Esophagus squamous epithelium (tissue), 5 donors: ENCODE data around the gene DELE1. TPM values are rescaled to one million over a fixed set of nuclear protein-coding genes. Genes with fewer than 3 reads are reported as not detected.

Experiments used
- DNase-seq: peaks from one replicate; lab custom pipeline; 2025; lab: John Stamatoyannopoulos, UW
- H3K27ac ChIP-seq, 4 donors: fragments of 200-600 bp; sonication (generic); one replicate each; pipeline ENCODE4 v1.5.1; 2016 to 2019; ENCODE audit warnings: mild to moderate bottlenecking in 1 of 4
- H3K27me3 ChIP-seq, 4 donors: fragments of 200-600 bp; sonication (generic); 1 replicate in 3 of 4; 2 replicates in 1 of 4; pipeline versions ENCODE4 v1.5.1 to v1.6.0; 2017 to 2021; ENCODE audit warnings: antibody characterized with exemption in 1 of 4
- H3K36me3 ChIP-seq, 3 donors: fragments of 200-600 bp; sonication (generic); one replicate each; pipeline ENCODE4 v1.5.1; 2016 to 2019
- H3K4me1 ChIP-seq, 3 donors: fragments of 200-600 bp; sonication (generic); one replicate each; pipeline ENCODE4 v1.5.1; 2017 to 2019
- H3K4me3 ChIP-seq, 4 donors: fragments of 200-600 bp; sonication (generic); 1 replicate in 3 of 4; 2 replicates in 1 of 4; pipeline ENCODE4 v1.5.1; 2016 to 2019; ENCODE audit warnings: mild to moderate bottlenecking in 2 of 4, moderate library complexity in 1 of 4
- H3K9me3 ChIP-seq, 3 donors: fragments of 200-600 bp; sonication (generic); one replicate each; pipeline ENCODE4 v1.5.1; 2016 to 2019
- POLR2A ChIP-seq, 4 donors: fragments of 450-650 bp; IDR thresholded peaks; one replicate each; pipeline ENCODE4 v1.6.1; 2017; ENCODE audit warnings: antibody characterized with exemption in 4 of 4, mild to moderate bottlenecking in 4 of 4, moderate library complexity in 3 of 4
- WGBS, 2 donors: methylation state at CpG; one replicate each; pipeline ENCODE4 v1.1.5; 2018; 5-methylcytosine and 5-hydroxymethylcytosine counted together
- intact Hi-C: fragments of 100-400 bp; cut with DNase I; formaldehyde crosslinking; loops from one replicate; pipeline ENCODE4 v1.15.0; 2022
- total RNA-seq, 4 donors: library from RNA; depleted of rRNA; stranded (reverse); fragments of >200 nt; gene quantifications; one replicate each; pipeline ENCODE4 v1.1.0, GENCODE V29; 2016
- TF ChIP-seq, protein P1 (sequence below), 6 experiments: fragments of 450-650 bp in 4 of 6; fragments of 200-600 bp in 2 of 6; sonication (generic) in 2 of 6; IDR thresholded peaks; one replicate each; pipeline ENCODE4 v1.5.1; 2016 to 2019; ENCODE audit warnings: antibody characterized with exemption in 6 of 6, mild to moderate bottlenecking in 4 of 6, moderate library complexity in 4 of 6
- donor health status: DM: yes; HTN: yes; CAD: no.

Gene DELE1
- total RNA-seq, 4 donors from 2014 or later, result 27.3 to 68.5 (median 37.1) TPM

DNA sequence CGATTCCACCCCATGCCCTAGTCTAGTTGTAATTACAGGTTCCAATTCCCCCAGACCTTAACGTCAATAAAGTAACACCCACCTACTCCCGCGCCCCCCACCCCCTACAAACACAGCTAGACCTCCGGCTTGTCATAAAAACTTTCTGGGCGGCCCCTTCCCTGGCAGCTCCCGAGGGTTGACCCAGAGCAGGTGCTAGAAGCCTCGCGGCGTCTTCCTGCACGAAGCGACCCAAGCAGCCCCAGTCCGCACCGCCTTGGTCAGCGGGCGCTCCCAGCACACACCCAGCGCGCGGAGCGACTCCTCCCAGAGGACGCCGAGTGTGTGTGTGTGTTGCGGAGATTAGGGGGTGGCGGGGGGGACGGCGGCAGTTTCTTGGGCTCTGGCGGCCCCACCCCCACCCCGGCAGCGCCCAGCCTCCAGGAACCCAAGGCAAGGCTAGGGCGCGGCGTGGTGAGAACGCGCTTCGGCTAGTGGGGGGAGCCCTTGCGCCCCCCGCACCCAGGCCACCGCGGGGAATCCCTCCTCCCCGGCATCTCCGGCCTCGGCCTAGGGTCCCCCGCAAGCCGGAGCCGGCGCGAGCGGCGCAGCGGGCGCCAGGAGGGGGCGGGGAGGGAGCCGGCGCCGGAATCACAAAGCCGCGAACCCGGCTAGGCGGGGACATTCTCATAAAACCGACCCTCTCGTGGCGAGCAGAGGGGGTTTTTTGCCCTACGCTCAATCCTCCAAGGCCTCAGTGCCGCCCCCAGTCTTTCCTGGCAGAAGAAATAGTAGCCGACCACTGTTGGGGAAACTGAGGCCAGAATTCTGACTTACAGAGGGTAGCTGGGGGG lies 47.7 kb upstream of the DELE1 start:
- Histone ChIP-seq H3K4me1 (peaks cover 30 to 98% (median 40%) of the 10 kb centered on the region in 3 donors), H3K36me3 (no peaks in the 10 kb centered on the region), H3K27ac (peak overlapping the region; percentile 88 to 90 (median 89)), H3K4me3 (peak overlapping the region; percentile 71 to 82 (median 76)), H3K27me3 (peaks cover 0 to 76% (median 9%) of the 10 kb centered on the region in 4 donors), H3K9me3 (no peaks in the 10 kb centered on the region)
- 2 to 16% methylated on average over 3 to 8 of the region's 65 CpGs for WGBS, 2 donors
- TF ChIP-seq POLR2A (IDR thresholded peaks at IDR 0.05), result peak in 1 of 4 donors; percentile 47
- TF ChIP-seq, protein P1, sequence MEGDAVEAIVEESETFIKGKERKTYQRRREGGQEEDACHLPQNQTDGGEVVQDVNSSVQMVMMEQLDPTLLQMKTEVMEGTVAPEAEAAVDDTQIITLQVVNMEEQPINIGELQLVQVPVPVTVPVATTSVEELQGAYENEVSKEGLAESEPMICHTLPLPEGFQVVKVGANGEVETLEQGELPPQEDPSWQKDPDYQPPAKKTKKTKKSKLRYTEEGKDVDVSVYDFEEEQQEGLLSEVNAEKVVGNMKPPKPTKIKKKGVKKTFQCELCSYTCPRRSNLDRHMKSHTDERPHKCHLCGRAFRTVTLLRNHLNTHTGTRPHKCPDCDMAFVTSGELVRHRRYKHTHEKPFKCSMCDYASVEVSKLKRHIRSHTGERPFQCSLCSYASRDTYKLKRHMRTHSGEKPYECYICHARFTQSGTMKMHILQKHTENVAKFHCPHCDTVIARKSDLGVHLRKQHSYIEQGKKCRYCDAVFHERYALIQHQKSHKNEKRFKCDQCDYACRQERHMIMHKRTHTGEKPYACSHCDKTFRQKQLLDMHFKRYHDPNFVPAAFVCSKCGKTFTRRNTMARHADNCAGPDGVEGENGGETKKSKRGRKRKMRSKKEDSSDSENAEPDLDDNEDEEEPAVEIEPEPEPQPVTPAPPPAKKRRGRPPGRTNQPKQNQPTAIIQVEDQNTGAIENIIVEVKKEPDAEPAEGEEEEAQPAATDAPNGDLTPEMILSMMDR (IDR thresholded peaks at IDR 0.05), result no peak
- no peak for DNase-seq
- intact Hi-C loops, result no loop called here

DNA sequence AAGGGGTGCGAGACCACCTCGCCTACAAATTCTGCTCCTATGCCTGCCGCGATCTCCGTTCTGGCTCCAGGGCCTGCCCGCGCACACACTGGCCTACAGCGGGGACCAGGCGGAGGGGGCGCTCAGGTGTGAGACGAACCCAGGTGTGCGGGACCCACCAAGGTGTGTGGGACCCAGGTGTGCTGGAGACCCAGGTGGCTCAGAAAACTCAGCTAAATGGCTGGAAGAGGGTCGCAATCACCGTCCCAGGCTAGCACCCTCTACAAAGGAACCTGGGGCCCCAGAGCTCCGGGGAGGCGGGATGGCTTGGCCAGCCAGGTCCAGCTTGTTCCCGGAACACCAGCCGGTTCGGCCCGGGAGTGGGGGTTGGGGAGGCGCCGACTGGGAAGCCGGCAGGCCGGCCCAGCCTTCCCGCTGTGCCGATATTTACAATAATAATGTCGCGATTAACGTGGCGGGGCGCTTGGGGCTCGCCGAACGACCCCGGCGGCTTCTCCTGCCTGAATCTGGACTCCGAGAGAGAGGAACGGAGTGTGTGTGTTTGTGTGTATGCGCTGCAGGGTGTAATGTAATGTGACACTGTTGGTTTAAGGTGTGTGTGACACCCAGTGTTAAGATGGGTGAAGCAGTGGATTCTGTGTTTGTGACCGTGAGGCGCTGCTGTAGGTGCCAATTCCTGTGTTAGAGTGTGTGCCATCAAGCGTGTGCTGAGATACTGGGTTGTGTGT lies 46.9 kb upstream of the DELE1 start:
- WGBS, 2 donors, result 2 to 6% methylated on average over 4 to 16 of the region's 42 CpGs

GRCh38 chr5:141877356-141878185 lies 46.1 kb upstream of the DELE1 start:
- DNase-seq, result no peak
- peak overlapping the region; percentile 88 to 90 (median 89) for H3K27ac ChIP-seq
- H3K36me3 ChIP-seq, result no peaks in the 10 kb centered on the region
- peak overlapping the region; percentile 71 to 82 (median 76) for H3K4me3 ChIP-seq
- H3K27me3 ChIP-seq, result peaks cover 0 to 86% (median 9%) of the 10 kb centered on the region in 4 donors
- WGBS, 2 donors, result 0 to 2% methylated on average over 10 to 21 of the region's 55 CpGs
- H3K4me1 ChIP-seq, result peaks cover 31 to 98% (median 34%) of the 10 kb centered on the region in 3 donors
- intact Hi-C loops, result loop anchor here (2.0 kb wide), 1 partner anchor 175 kb away; no protein-coding TSS in a partner anchor
- TF ChIP-seq, protein P1 (IDR thresholded peaks at IDR 0.05), result no peak
- no peak for TF ChIP-seq POLR2A (IDR thresholded peaks at IDR 0.05)
- H3K9me3 ChIP-seq, result no peaks in the 10 kb centered on the region

More for the DNA sequence above, 46.9 kb upstream of the DELE1 start:
- peak overlapping the region; percentile 71 to 82 (median 76) for H3K4me3 ChIP-seq
- intact Hi-C loops, result no loop called here
- TF ChIP-seq, protein P1 (IDR thresholded peaks at IDR 0.05), result no peak
- peak in 1 of 4 donors; percentile 29 for TF ChIP-seq POLR2A (IDR thresholded peaks at IDR 0.05)
- peaks cover 0 to 78% (median 9%) of the 10 kb centered on the region in 4 donors for H3K27me3 ChIP-seq
- H3K27ac ChIP-seq, result peak overlapping the region; percentile 88 to 90 (median 89)
- no peak for DNase-seq
- H3K4me1 ChIP-seq, result peaks cover 30 to 98% (median 34%) of the 10 kb centered on the region in 3 donors
- H3K9me3 ChIP-seq, result no peaks in the 10 kb centered on the region
- H3K36me3 ChIP-seq, result no peaks in the 10 kb centered on the region

GRCh38 chr5:141878186-141878710 lies 45.4 kb upstream of the DELE1 start, which contains the start of gene PCDH1:
Gene PCDH1 (minus strand): TSS chr5:141878410. CDS start chr5:141878262, 148 bp downstream.
- Histone ChIP-seq H3K9me3 (no peaks in the 10 kb centered on the region), H3K27me3 (peaks cover 0 to 90% (median 13%) of the 10 kb centered on the region in 4 donors), H3K4me3 (peak within 1 kb of the TSS; percentile 71 to 82 (median 76)), H3K4me1 (peaks cover 33 to 98% (median 34%) of the 10 kb centered on the region in 3 donors), H3K36me3 (no peaks in the 10 kb centered on the region), H3K27ac (peak within 1 kb of the TSS; percentile 88 to 90 (median 89))
- no peak for DNase-seq
- 0 to 6% methylated on average over 2 to 3 of the region's 63 CpGs for WGBS, 2 donors
- intact Hi-C loops, result loop anchor here (2.0 kb wide), 1 partner anchor 175 kb away; no protein-coding TSS in a partner anchor
- peak in 2 of 4 donors; percentile 27 to 51 for TF ChIP-seq POLR2A (IDR thresholded peaks at IDR 0.05)
- TF ChIP-seq, protein P1 (IDR thresholded peaks at IDR 0.05), result no peak
